HG02973 (cell line): ENCODE data around the gene COLQ.
"Not testable (repeated sequence)": the region's sequence is repeated elsewhere in the genome, so short reads cannot be mapped to it uniquely, and the experiment has no call there.

Experiments
- ATAC-seq: cut with Tn5 transposase; IDR thresholded peaks from one replicate; pipeline ENCODE4 v1.9.1; 2021; ENCODE audit warnings: moderate library complexity; ENCODE audit not compliant: unreplicated experiment

Gene COLQ

DNA sequence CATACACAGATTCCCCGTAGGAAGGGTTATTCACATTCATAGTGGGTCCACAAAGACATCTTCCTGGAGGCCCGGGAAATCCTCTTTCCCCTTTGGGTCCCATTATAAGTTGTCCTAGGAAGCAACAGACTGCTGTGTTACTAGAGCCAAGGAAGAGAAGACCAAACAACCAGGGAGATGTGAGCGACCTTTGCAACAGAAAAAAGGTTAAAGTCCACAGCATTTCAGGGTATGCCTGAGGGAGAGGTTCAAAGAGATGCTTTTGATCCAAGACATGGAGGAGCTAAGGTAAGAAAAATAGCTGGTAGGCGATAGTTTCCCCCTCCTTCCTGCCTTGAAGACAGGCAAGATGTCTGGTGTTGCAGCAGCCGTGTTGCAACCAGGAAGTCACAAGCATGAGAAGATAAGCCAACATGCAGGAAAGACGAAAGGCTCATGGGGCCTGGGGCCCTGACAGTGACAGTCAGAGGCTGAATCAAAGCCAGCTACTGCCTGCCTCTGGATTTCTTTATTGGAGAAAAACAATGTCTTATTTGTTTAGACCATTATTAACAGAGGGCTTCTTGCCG, 63.2 kb downstream of the COLQ start:
- no peak for ATAC-seq

DNA sequence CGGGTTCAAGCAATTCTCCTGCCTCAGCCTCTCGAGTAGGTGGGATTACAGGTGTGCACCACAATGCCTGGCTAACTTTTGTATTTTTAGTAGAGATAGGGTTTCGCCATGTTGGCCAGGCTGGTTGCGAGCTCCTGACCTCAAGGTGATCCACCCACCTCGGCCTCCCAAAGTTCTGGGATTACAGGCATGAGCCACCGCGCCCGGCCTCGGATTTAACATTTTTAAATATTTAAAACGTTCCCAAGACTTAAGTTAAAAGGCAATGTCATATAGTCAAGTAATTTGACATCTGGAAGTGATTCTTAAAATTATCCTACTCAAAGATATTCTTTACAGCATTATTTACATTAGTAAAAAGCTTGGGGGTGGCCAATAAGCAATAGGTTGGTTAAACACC, 64.6 kb downstream of the COLQ start:
- ATAC-seq = not testable (repeated sequence)

DNA sequence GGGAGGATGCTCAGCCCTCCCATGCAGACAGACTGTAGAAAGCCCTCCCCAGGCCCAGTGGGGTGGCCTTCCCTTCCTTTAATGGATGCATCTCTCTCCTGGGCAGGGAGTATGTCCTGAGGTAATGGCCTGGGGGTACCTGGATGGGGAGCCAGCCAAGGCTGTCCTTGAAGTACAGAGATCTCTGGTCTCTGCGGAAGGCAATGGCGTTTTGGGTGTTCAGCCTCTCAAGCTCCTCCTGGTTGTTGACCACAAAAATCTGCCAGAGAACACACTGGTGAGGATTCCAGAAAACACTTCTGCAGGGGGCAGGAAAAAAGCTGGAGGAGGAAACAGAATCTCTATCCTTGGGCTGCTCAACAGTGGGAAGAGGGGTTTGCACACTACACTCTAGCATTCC, 65.2 kb downstream of the COLQ start:
- ATAC-seq = no peak

DNA sequence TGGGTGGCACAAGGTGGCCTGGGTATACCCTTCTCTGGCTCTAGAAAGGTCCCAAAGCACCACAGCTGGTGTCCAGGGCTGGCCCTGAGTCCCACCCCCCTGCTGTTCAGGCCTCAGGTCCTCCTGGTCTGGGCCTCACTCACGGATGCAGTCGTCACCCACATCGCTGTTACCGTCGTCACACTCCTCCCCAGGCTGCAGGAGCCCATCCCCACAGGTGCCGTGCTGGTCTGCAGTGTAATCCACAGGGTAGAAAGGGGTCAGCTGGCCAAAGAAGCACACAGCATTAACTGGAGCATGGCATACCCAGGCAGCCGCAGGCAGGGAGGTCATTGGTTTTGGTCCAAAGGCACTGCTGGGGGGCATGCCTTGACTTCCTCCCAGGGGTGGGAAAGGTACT, 65.8 kb downstream of the COLQ start:
- ATAC-seq = no peak

DNA sequence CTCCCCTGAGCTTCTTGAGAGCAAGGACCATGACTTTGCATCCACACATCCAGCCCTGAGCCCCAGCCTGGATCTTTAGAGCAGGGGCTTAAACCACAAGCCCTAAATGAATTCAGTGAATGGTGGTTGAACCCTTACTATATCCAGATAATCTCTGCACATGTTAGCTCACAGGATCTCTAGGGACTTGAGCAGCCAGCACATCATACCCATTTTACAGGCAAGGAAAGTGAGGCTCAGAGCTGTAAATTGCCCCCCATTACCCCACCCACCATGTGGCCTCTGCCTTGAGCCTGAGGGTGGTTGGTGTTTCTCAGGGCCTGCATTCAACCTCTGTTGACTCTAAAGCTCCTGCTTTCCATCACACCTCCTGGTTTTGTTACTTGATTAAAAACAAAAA, 66.5 kb downstream of the COLQ start:
- no peak for ATAC-seq

DNA sequence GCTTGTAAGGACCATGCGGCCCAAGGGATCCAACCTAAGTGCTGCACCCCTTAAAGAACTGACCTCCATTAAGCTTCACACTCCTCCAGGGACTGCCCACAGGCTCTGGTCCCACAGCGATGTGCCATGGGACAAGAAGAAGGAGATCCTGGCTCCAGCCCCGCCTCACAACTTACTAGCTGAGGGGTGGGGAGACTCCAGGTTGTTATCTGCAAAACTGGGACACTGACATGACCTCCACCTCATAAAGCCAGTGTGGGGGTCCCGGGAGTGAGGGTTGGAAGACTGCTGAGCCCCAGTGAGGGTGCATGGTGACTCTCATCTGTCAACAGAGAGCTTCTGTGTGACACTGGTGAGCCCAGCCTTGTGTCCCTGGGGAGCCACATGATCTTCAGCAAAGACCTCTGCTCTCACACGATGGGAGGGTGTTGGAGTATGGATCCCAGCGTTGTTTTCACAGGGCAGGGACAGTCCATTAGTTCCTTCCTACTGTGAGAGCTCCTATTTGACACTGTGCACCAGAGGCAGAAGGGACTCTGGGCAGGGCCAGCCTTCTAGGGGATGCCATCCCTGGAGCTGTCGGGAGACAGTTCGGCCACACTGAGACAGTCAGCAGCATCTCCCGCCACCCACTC, 67.4 kb downstream of the COLQ start:
- no peak for ATAC-seq

DNA sequence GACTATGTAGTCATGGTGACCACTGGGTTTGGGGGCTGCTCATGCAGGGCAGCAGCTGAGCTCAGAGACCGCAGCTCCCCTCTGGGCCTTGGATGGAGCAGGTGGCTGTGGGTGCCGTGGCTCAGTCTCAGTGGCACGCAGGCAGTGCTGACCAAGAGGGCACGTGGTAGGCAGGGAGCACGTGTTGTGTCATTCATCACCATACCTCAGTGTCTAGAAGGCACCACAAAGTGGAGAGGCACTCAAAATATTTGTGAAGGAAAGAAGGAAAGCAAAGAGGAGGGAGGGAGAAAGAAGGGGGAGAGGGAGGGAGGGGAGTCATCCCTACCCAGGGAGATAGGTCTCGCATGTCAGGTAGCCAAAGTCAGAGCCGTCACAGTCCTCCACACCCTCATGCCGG, 68.0 kb downstream of the COLQ start:
- no peak for ATAC-seq

DNA sequence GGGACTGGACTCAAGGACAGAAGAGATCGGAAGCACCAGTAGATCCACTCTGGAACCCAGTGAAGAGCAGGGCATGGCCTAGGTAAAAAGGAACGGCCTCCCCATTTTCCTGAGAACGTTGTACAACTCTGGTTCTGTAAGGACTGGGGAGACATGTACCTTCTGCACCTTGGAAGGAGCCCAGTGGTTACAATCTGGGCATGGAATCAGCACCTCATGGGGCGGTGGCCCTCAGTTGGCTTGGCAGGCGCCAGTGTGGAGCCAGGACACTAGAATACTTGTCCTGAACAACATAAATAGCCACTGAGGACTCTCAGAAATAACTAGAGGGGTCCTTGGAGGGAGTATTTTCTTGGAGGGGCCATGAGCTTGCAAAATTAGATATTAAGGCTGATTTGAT, 68.5 kb downstream of the COLQ start:
- ATAC-seq = no peak

DNA sequence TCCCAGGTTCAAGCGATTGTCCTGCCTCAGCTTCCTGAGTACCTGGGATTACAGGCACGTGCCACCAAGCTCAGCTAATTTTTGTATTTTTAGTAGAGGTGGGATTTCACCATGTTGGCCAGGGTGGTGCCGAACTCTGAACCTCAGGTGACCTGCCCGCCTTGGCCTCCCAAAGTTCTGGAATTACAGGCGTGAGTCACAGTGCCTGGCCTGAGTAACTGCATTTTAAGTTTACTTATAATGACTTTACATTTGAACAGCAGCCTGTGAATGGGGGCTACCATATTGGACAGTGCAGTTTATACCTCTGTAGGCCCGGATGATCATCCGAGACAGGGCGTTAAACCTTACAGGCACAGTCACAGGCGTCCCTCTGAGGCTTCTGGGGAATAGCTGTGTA, 69.3 kb downstream of the COLQ start:
- ATAC-seq = no peak

DNA sequence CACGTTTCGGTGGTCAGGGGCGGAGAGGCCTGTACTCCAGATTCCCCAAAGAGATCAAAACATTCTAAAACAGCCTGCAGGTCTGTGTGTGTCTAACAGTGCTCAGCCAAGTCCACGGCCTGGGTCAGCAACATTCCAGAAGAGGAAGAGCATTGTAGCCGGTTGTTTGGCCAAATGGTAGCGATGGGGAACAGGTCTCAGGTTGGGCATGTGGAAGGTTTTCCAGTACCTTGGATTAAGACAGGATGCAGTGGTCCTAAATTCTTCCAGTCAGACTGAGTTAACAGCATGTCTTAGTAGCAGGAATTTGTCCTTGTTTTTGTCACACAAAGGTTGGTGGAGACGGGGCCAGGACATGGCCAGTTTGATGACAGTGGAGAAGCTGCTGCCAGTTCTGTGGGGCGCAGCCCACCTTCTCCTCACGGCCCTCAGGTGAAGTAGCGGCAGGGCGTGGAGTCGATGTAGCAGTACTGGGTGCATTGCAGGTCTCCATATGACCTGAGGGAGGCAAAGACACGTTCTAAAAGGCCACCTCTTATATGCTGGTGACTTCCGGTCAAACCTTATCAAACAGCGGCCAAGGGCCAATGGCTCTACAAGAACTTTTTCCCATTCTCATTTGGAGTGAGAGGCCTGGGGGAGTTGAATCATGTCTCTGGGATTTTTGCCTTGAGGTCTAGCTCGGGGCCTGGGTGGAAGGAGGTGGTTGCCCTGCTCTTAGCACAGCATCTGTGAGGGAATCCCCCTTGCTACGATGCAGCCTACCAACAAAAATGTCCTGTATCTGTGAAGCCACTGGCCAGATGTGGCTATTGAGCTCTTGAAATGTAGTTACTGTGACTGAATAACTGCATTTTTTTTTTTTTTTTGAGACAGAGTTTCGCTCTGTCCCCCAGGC, 70.0 kb downstream of the COLQ start:
- ATAC-seq = no peak

DNA sequence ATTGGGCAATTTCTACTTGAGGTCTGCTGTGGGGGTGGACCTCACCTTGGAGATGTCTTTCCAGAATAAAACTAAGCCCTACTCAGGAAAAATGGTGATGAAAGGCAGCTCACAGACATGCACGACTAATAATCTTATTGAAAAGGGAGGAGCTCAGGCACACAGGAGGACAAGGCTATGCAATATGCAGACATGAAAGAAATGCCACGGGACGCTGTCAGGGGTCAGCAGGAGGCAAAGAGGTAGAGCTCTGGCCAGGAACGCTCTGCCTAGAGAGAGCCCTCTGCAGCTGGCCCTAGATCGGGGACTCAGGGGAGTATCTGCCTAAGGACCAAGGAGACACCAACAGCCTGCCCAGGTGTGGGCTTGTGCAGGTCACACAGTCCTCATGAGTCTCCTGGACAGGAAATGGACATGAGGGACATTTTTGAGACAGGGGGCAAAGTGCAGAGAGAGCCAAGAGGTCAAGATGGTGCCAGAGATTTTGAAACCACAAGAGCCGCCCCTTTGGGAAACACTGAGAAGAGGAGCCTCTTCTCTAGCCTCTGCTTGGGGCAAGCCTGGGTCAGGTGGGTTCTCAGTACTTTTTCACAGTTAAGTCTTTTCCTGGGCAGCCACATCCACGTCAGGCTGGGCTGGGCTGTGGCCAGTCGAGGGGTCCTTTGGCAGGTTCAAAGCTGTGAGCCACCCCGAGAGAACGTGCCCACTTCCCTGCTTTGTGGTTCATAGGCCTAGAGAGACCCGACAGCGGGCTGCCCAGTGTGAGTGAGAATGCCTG, 70.9 kb downstream of the COLQ start:
- no peak for ATAC-seq

DNA sequence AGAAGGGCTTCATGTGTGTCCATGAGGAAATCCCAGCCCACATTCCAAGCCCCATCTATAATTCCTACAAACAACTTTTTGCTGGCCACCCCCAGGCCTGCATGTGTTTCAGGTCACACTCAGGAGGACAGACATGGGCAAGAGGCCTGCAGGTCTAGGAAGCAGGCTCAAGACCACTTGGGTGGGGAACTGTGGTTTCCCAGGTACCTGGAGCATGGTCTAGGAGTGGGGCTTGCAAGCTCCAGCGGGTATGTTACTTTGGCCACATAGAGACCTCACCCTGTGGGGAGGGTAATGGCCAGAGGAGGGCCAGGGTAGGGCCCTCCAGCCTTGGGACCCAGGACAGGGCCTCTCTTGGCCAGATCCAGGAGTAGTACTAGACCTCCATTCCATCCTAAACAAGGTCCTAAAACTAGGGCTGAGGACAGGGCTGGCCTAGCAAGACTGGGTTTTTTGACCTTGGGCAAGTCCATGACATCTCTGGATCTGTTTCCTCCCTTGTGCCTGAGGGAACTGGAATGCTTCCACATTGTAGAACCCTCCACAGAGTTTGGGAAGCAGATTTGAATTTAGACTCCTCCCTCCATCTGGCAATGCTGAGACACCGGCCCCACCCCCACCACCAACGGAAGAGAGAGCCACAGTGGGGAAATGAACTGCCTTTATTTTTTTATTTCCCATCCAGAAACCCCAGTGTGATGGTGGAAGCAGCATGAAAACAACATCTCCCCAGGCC, 71.8 kb downstream of the COLQ start:
- ATAC-seq = no peak

DNA sequence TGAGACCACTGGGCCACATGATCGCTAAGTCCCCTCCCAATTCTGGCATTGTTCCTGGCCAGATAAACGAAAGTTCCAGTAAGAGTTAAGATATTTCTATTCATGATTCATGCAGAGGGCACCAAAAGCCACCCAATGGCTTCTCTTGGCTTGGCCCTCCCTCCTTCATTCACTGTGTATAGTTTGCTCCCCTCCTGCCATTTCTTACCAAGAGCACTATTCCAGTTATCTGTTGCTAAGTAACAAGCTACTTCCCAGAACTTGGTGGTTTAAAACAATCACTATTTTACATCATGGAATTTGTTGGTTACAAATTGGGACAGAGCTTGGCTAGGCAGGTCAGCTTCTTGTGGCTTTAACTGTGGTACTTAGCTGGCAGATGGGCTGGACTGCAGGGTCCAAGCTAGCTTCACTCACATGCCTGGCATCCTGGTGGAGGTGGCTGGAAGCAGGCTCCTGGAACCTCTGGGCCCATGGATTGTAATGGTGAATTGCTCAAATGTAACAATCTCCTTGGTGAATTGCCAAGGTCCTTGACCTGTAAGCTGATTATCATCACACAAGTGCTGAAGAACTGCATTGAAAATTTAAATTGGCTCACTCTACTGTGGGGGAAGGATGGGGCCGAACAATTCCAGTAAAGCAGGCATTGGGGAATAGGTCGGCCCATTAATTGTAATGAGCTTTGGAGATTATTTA, 77.5 kb downstream of the COLQ start:
- no peak for ATAC-seq

DNA sequence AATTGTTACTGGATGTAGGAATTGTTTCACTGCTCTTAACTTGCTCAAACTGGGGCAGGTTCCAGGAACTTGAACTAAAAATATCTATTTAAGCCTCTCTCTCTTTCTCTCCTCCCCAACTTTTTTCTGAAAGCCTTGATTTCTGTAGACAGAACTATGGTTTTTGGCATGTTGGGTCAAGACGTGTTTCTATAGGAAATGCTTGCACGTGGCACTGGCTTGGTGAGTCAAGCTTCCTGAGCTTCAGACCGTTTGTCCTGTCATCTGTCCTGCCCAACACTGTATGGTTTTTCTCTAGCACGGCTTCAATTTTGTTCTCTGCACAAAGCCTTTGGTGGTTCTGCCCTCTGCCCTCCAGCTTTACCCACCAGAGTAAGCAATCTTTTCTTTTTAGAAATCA, 80.6 kb downstream of the COLQ start:
- no peak for ATAC-seq

DNA sequence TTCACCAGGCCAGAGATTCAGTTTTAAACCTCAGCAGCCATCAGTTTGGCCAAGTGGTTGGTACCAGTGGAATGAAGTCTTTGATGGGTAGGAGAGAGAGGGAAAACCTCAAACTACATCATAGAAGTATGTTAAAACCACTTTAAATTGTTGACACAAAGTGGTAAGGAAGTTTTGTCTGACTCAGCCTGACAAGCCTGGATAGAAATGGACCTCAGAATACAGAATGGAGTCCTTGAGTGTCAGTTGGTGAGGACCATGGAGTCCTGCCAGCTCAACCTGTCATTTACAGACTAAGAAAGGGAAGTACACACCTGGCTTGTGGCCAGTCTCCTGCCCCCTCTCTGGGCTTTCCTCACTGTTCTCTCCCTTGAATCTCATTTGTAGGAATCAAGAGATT, 82.0 kb downstream of the COLQ start:
- ATAC-seq = no peak

DNA sequence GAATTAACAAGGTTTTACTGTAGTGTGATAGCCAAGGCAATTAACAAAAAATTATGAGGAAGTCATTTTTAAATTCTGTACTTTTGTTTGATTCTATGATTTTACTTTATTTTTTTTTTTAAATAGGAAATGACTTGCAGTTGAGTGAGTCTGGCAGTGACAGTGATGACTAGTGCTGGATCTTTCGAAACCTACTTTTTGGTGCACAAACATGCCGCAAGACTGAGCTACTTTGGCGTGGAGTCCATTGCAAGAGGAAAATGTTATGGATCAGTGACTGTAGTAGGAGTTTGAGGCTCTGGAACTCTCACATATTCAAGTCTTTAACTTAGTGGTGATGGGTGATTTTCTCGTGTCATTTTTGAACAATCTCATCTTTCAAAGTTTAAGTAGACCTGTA, 82.5 kb downstream of the COLQ start:
- no peak for ATAC-seq

DNA sequence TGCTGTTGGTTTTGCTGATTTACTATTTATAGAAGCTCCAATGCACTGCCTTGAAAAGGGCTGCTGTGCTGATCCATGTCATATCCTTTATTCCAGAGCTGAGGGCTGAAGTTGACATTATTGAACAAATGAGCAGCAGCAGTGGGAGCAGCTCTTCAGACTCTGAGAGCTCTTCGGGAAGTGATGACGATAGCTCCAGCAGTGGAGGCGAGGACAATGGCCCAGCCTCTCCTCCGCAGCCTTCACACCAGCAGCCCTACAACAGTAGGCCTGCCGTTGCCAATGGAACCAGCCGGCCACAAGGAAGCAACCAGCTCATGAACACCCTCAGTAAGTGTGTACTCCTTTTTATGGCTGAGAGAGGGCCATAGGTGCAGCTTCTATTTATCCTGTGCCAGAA, 85.3 kb downstream of the COLQ start:
- ATAC-seq = no peak

DNA sequence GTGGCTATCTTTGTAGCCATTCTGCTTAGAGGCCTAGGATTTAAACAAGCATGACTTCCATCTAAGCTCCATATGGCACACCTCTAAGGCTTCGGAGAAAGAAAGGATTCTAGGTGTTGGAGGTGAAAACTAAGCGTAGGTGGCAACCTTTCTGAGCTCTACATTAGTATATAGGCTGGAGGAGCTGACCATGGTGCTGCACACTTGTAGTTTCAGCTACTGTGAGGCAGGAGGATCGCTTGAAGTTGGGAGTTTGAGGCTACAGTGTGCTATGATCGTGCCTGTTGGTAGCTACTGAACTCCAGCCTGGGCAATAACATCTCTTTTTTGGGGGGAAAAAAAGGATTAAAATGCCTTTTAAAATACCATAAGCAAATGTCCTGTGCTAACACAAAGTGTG, 86.8 kb downstream of the COLQ start:
- ATAC-seq = no peak

DNA sequence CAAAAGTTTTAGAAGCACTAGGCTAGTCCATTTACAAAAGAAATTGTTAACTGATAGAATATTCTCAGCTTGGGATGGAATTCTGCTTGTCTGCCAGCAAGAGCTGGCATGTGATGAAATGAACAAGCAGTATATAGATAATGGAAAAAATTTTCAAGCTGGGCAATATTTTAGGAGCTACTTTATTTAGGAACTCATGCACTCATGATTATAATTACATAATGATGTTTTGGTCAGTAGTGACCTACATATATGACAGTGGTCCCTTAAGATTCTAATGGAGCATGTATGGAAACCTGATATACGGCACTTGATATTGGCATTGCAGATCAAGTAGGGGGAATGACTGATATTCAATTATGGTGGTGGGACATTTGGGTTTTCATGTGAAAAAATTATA, 88.0 kb downstream of the COLQ start:
- no peak for ATAC-seq

DNA sequence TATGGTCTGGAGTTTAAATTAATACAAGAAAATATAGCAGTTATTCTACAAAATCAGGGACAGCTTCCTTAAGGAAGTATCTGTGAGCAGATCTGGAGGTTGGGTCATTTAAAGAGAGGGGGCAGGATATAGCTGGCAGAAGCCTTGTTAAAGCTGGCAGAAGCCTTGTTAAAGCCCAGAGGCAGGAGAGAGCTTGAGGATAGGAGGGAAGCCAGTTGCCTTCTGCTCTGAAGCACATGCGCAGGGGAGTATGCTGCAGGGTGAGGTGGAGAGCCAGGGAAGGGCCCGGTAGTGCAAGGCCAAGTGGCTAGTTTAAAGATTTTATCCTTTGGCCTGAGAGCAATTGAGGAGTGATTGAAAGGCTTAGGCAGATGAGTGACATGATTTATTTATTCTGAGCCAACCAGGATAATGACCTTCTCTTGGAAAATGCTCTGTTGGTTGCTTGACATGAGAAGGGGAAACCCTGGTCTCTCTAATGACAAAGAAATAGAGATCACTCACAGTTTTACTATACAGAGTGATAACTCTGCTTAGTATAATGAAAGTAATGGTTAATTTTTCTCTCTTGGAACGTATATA, 90.2 kb downstream of the COLQ start:
- no peak for ATAC-seq
